DOHH2 (cell line): ENCODE results near the gene KRT38.

ENCODE experiments used
- H3F3A ChIP-seq: fragments of 200-600 bp; sonication (generic), shearing (Covaris generic); 2 replicates; pipeline ENCODE4 v1.6.0; 2016; ENCODE audit warnings: antibody characterized with exemption, mild to moderate bottlenecking; ENCODE audit not compliant: control insufficient read depth, insufficient read depth
- H3K27ac ChIP-seq: fragments of 200-600 bp; sonication (generic); 2 replicates; pipeline ENCODE4 v1.5.1; 2014; ENCODE audit warnings: low read depth, mild to moderate bottlenecking, low read length, moderate library complexity
- H3K27me3 ChIP-seq: fragments of 200-600 bp; sonication (generic); 2 replicates; pipeline ENCODE4 v1.6.1; 2014; ENCODE audit warnings: mild to moderate bottlenecking, low read length, mixed read lengths; ENCODE audit not compliant: control insufficient read depth
- H3K36me3 ChIP-seq: fragments of 200-600 bp; sonication (generic); 2 replicates; pipeline ENCODE4 v1.6.1; 2014; ENCODE audit warnings: mild to moderate bottlenecking, low read length, moderate library complexity, mixed read lengths; ENCODE audit not compliant: control insufficient read depth
- H3K4me1 ChIP-seq: fragments of 200-600 bp; sonication (generic); 2 replicates; pipeline ENCODE4 v1.6.1; 2014; ENCODE audit warnings: mild to moderate bottlenecking, low read length, mixed read lengths; ENCODE audit not compliant: control insufficient read depth
- H3K4me2 ChIP-seq: fragments of 200-600 bp; sonication (generic); 2 replicates; pipeline ENCODE4 v1.6.0; 2014; ENCODE audit warnings: mild to moderate bottlenecking, low read length, moderate library complexity
- H3K4me3 ChIP-seq: fragments of 200-600 bp; sonication (generic); 2 replicates; pipeline ENCODE4 v1.5.1; 2014; ENCODE audit warnings: mild to moderate bottlenecking, low read length, mixed read lengths
- H3K79me2 ChIP-seq: fragments of 200-600 bp; sonication (generic); 2 replicates; pipeline ENCODE4 v1.6.1; 2014; ENCODE audit warnings: mild to moderate bottlenecking, low read length, mixed read lengths; ENCODE audit not compliant: control insufficient read depth
- H3K9me2 ChIP-seq: fragments of 200-600 bp; sonication (generic); replicated peaks from 2 replicates; pipeline ENCODE4 v1.6.1; 2014; ENCODE audit warnings: mild to moderate bottlenecking, low read length, mixed read lengths; ENCODE audit not compliant: control insufficient read depth
- H3K9me3 ChIP-seq: fragments of 200-600 bp; sonication (generic); 2 replicates; pipeline ENCODE4 v1.6.1; 2014; ENCODE audit warnings: antibody characterized with exemption, low read length, mixed read lengths; ENCODE audit not compliant: control insufficient read depth, insufficient read depth
- H4K20me1 ChIP-seq: fragments of 200-600 bp; sonication (generic); 2 replicates; pipeline ENCODE4 v1.6.0; 2014; ENCODE audit warnings: low read depth, mild to moderate bottlenecking, antibody characterized with exemption, low read length, moderate library complexity; ENCODE audit not compliant: control insufficient read depth, insufficient read depth
- CTCF ChIP-seq: fragments of 200-600 bp; sonication (generic); IDR thresholded peaks from one replicate; pipeline ENCODE4 v1.5.1; 2014; ENCODE audit warnings: antibody characterized with exemption, mild to moderate bottlenecking, low read depth, low read length; ENCODE audit not compliant: poor library complexity, severe bottlenecking
- EZH2phosphoT487 ChIP-seq: fragments of 200-600 bp; sonication (generic); IDR thresholded peaks from 2 replicates; pipeline ENCODE4 v1.6.1; 2017; ENCODE audit warnings: borderline replicate concordance, mild to moderate bottlenecking, antibody characterized with exemption, low read length, moderate library complexity, mixed read lengths

The KRT38 gene

DNA sequence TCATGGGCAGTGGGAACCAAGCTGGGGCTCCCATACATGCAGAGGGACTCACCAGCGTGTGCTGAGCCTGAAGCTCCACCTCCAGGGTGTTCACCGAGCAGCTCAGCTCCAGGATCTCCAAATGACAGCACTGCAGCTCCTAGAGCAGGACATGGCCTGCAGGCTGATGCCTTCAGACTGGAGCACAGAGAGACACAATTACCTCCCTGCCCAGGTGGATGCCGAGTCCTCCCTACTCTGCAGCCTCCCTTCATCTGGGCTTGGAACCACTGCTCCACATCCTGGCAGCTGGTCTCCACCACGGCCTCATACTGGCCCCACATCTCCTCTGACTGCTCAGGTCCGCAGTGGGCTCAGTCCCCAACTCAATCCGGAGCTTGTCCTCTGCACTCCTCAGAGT lies 8.2 kb upstream of the KRT38 start:
- Histone ChIP-seq H3K79me2 (no peaks in the 10 kb centered on the region), H3K9me2 (no peaks in the 10 kb centered on the region), H3K4me2 (no peak overlapping the region), H4K20me1 (no peaks in the 10 kb centered on the region), H3K36me3 (no peaks in the 10 kb centered on the region), H3F3A (no peaks in the 10 kb centered on the region), H3K27me3 (peaks cover 18% of the 10 kb centered on the region), H3K4me3 (no peak overlapping the region), H3K9me3 (no peaks in the 10 kb centered on the region), H3K4me1 (no peaks in the 10 kb centered on the region), H3K27ac (no peak overlapping the region)
- TF ChIP-seq EZH2phosphoT487 (no peak), CTCF (no peak)

GRCh38 chr17:41448506-41448905 lies 7.7 kb upstream of the KRT38 start:
- H3K36me3 ChIP-seq = no peaks in the 10 kb centered on the region
- no peaks in the 10 kb centered on the region for H3K9me2 ChIP-seq
- H3K4me2 ChIP-seq = no peak overlapping the region
- H3K79me2 ChIP-seq = no peaks in the 10 kb centered on the region
- H4K20me1 ChIP-seq = no peaks in the 10 kb centered on the region
- TF ChIP-seq EZH2phosphoT487 (no peak), CTCF (no peak)
- H3K27me3 ChIP-seq = peaks cover 19% of the 10 kb centered on the region
- H3K27ac ChIP-seq = no peak overlapping the region
- H3K4me1 ChIP-seq = no peaks in the 10 kb centered on the region
- H3F3A ChIP-seq = no peaks in the 10 kb centered on the region
- H3K9me3 ChIP-seq = no peaks in the 10 kb centered on the region
- H3K4me3 ChIP-seq = no peak overlapping the region

DNA sequence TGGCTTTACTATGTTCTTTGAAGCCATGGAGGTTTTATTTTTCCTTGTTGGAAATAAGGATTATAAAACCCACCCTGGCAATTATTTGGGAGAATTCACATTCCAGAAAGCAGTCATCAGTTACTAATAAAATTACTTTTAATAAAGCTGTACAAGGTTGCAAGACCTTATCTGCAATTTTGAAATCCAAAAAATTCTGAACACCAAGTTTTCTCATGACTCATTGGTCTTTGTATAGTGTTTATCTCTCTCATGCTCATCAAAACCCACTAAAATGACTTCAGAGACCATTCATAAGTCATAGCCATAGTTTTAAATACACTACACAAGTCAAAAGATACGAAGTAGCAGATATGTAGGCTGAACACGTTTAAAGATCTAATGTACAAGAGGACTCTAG lies 6.0 kb upstream of the KRT38 start:
- H3F3A ChIP-seq = no peaks in the 10 kb centered on the region
- TF ChIP-seq CTCF (no peak), EZH2phosphoT487 (no peak)
- peaks cover 30% of the 10 kb centered on the region for H3K27me3 ChIP-seq
- no peaks in the 10 kb centered on the region for H3K4me1 ChIP-seq
- no peaks in the 10 kb centered on the region for H3K36me3 ChIP-seq
- no peak overlapping the region for H3K4me3 ChIP-seq
- no peaks in the 10 kb centered on the region for H3K9me3 ChIP-seq
- no peak overlapping the region for H3K4me2 ChIP-seq
- no peaks in the 10 kb centered on the region for H4K20me1 ChIP-seq
- H3K27ac ChIP-seq = no peak overlapping the region
- no peaks in the 10 kb centered on the region for H3K79me2 ChIP-seq
- no peaks in the 10 kb centered on the region for H3K9me2 ChIP-seq

- Histone ChIP-seq H3K9me2 (no peaks in the 10 kb centered on the region), H3K4me2 (no peak overlapping the region), H3K4me1 (no peaks in the 10 kb centered on the region), H3F3A (no peaks in the 10 kb centered on the region), H3K27ac (no peak overlapping the region), H3K9me3 (no peaks in the 10 kb centered on the region), H3K36me3 (no peaks in the 10 kb centered on the region), H4K20me1 (no peaks in the 10 kb centered on the region), H3K27me3 (peaks cover 40% of the 10 kb centered on the region), H3K4me3 (no peak overlapping the region), H3K79me2 (no peaks in the 10 kb centered on the region)
- TF ChIP-seq EZH2phosphoT487 = no peak
- TF ChIP-seq CTCF = no peak
These were observed 3.9 kb upstream of the KRT38 start for GRCh38 chr17:41444640-41445039.
